Panc1 (cell line): Measurements from ENCODE around the gene KRT36. TPM values are rescaled to one million over a fixed set of nuclear protein-coding genes. Genes with fewer than 3 reads are reported as not detected.

ENCODE experiments used
- ATAC-seq: fragments of 200-7000 bp; cut with Tn5 transposase; 2 replicates; pipeline ENCODE4 v1.9.1; 2020; ENCODE audit warnings: mild to moderate bottlenecking, moderate library complexity
- BruUV-seq: library from RNA; stranded (reverse); fragments of 400-500 nt; replicated peaks from 2 replicates; lab custom pipeline; 2021; lab: Mats Ljungman, UMichigan
- CTCF ChIA-PET: fragments of 300-600 bp; sonication (Branson Sonifier 250); formaldehyde crosslinking; loops from one replicate; lab custom pipeline; 2022; ENCODE audit warnings: antibody characterized with exemption; lab: Charles Lee
- POLR2A ChIA-PET: fragments of 300-600 bp; sonication (Branson Sonifier 250); formaldehyde crosslinking; loops from one replicate; lab custom pipeline; 2022; ENCODE audit warnings: antibody characterized with exemption; lab: Charles Lee
- DNase-seq: peaks from one replicate; pipeline ENCODE4 v3.0.0-alpha.2; 2010; ENCODE audit warnings: low read depth, low spot score
- H3K27ac ChIP-seq: 2 replicates; pipeline ENCODE4 v1.5.1; 2011; ENCODE audit warnings: mild to moderate bottlenecking, low read length, inconsistent platforms
- H3K27me3 ChIP-seq: fragments of 200-500 bp; sonication (Bioruptor generic); 2 replicates; pipeline ENCODE4 v1.6.0; 2014; ENCODE audit warnings: low read length, inconsistent platforms; ENCODE audit not compliant: control insufficient read depth, insufficient read depth
- H3K36me3 ChIP-seq: fragments of 200-500 bp; sonication (Bioruptor generic); 2 replicates; pipeline ENCODE4 v1.5.1; 2014; ENCODE audit warnings: inconsistent platforms, mild to moderate bottlenecking, low read length, moderate library complexity; ENCODE audit not compliant: control insufficient read depth, insufficient read depth
- H3K4me1 ChIP-seq: 2 replicates; pipeline ENCODE4 v1.5.1; 2011; ENCODE audit warnings: inconsistent platforms, mild to moderate bottlenecking, low read length, moderate library complexity; ENCODE audit not compliant: control insufficient read depth, insufficient read depth
- H3K4me3 ChIP-seq, 2 experiments: 2 replicates each; pipeline ENCODE4 v1.5.1; 2011 to 2012; ENCODE audit warnings: low read depth in 2 of 2, low read length in 2 of 2, mild to moderate bottlenecking in 2 of 2, inconsistent platforms in 1 of 2, moderate library complexity in 1 of 2
- H3K9me3 ChIP-seq: fragments of 200-500 bp; sonication (Bioruptor generic); 2 replicates; pipeline ENCODE4 v1.5.1; 2014; ENCODE audit warnings: low read depth, mild to moderate bottlenecking, inconsistent platforms, low read length, moderate library complexity; ENCODE audit not compliant: control insufficient read depth, insufficient read depth
- POLR2AphosphoS5 ChIP-seq: IDR thresholded peaks from 2 replicates; pipeline ENCODE4 v1.6.1; 2012; ENCODE audit warnings: mild to moderate bottlenecking, low read depth, low read length, moderate library complexity
- SIN3A ChIP-seq: IDR thresholded peaks from 2 replicates; pipeline ENCODE4 v1.6.1; 2012; ENCODE audit warnings: low read depth, mild to moderate bottlenecking, low read length, moderate library complexity, borderline replicate concordance; ENCODE audit not compliant: insufficient read depth
- TCF7L2 ChIP-seq: IDR thresholded peaks from 2 replicates; pipeline ENCODE4 v1.6.1; 2011; ENCODE audit warnings: mild to moderate bottlenecking, low read depth, low read length, inconsistent platforms
- in situ Hi-C: cut with HindIII; loops from 2 replicates; pipeline ENCODE4 v1.10.0; 2016; ENCODE audit warnings: low sequenced_read_pairs, low pct_unique_long_range_greater_than_20kb
- intact Hi-C: fragments of 100-400 bp; cut with micrococcal nuclease; formaldehyde crosslinking; loops from one replicate; pipeline ENCODE4 v1.10.0; 2022; ENCODE audit not compliant: unreplicated experiment
- total RNA-seq: library from RNA; stranded (reverse); gene quantifications from one replicate; pipeline ENCODE4 v1.2.1, GENCODE V29; 2021; ENCODE audit not compliant: unreplicated experiment
- TF ChIP-seq, protein P1 (sequence below): fragments of 450-650 bp; IDR thresholded peaks from 2 replicates; pipeline ENCODE4 v1.5.1; 2017; ENCODE audit warnings: mild to moderate bottlenecking
- TF ChIP-seq, protein P2 (sequence below), 2 experiments: IDR thresholded peaks; 2 replicates each; pipeline ENCODE4 v1.6.1; 2011 to 2012; ENCODE audit warnings: low read depth in 2 of 2, control low read depth in 1 of 2, low read length in 1 of 2, mild to moderate bottlenecking in 1 of 2, moderate library complexity in 1 of 2; ENCODE audit not compliant: insufficient read depth in 1 of 2

The KRT36 gene
- total RNA-seq, 1 experiment from 2014 or later, result not detected

DNA sequence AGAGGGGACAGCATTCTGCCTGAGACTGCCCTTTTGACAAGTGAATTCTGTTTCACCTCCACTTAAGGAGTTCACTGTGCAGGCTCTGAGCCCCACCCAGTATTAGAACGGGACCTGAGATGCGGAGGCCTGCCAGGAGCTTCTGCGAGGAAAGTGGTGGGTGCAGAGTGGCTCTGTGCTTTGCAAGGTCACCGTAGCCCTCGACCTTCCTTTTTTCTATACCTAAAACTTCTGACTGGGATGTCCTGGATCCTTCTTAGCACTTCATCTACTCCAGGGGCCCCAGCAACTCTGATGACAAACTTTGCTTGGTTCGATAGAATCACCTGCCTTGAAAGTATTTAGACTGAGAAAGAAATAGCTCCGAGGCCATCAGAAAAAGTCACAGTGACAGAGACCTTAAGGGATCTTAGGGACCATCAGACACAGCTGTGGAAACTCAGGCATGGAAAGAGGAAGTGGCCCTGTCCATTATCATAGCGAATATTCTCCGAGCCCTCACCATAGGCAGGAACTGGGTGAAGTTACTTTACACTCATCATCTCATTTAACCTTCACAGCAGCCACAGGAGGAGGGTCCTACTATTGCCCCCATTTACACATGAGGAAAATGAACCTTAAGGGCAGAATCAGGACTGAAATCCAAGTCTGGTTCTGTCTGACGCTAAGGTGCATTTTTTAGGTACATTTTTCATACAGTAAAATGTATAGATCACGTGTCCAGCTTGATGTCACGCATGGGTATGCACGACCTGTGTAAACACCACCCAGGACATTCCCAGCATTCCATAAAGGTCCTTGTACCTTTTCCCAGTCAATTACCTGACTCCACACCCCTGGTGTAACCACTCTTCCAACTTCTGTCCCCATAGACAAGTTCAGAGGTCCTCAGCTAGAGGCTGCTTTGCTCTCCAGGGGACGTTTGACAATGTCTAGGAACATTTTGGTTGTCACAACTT lies 16.4 kb upstream of the KRT36 start:
- peak overlapping the region; percentile 67; the same call in 1 of the 2 replicates for H3K27ac ChIP-seq
- no TSS peak for BruUV-seq
- intact Hi-C loops, result no loop called here
- ATAC-seq, result no peak
- in situ Hi-C loops, result no loop called here
- no peak for DNase-seq
- TF ChIP-seq, protein P1, sequence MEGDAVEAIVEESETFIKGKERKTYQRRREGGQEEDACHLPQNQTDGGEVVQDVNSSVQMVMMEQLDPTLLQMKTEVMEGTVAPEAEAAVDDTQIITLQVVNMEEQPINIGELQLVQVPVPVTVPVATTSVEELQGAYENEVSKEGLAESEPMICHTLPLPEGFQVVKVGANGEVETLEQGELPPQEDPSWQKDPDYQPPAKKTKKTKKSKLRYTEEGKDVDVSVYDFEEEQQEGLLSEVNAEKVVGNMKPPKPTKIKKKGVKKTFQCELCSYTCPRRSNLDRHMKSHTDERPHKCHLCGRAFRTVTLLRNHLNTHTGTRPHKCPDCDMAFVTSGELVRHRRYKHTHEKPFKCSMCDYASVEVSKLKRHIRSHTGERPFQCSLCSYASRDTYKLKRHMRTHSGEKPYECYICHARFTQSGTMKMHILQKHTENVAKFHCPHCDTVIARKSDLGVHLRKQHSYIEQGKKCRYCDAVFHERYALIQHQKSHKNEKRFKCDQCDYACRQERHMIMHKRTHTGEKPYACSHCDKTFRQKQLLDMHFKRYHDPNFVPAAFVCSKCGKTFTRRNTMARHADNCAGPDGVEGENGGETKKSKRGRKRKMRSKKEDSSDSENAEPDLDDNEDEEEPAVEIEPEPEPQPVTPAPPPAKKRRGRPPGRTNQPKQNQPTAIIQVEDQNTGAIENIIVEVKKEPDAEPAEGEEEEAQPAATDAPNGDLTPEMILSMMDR, result no peak
- TF ChIP-seq, protein P2, sequence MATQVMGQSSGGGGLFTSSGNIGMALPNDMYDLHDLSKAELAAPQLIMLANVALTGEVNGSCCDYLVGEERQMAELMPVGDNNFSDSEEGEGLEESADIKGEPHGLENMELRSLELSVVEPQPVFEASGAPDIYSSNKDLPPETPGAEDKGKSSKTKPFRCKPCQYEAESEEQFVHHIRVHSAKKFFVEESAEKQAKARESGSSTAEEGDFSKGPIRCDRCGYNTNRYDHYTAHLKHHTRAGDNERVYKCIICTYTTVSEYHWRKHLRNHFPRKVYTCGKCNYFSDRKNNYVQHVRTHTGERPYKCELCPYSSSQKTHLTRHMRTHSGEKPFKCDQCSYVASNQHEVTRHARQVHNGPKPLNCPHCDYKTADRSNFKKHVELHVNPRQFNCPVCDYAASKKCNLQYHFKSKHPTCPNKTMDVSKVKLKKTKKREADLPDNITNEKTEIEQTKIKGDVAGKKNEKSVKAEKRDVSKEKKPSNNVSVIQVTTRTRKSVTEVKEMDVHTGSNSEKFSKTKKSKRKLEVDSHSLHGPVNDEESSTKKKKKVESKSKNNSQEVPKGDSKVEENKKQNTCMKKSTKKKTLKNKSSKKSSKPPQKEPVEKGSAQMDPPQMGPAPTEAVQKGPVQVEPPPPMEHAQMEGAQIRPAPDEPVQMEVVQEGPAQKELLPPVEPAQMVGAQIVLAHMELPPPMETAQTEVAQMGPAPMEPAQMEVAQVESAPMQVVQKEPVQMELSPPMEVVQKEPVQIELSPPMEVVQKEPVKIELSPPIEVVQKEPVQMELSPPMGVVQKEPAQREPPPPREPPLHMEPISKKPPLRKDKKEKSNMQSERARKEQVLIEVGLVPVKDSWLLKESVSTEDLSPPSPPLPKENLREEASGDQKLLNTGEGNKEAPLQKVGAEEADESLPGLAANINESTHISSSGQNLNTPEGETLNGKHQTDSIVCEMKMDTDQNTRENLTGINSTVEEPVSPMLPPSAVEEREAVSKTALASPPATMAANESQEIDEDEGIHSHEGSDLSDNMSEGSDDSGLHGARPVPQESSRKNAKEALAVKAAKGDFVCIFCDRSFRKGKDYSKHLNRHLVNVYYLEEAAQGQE (IDR thresholded peaks at IDR 0.05; ENCODE audit: insufficient read depth in 1 of 2, low read depth in 2 of 2, low read length in 1 of 2), result no peak
- TF ChIP-seq POLR2AphosphoS5, result no peak
- no peak for TF ChIP-seq TCF7L2
- TF ChIP-seq SIN3A, result no peak
- H3K4me3 ChIP-seq, result no peak overlapping the region
- H3K36me3 ChIP-seq, result no peaks in the 10 kb centered on the region
- H3K4me1 ChIP-seq, result peaks cover 21% of the 10 kb centered on the region
- ChIA-PET CTCF (no interaction called here), POLR2A (no interaction called here)
- no peaks in the 10 kb centered on the region for H3K9me3 ChIP-seq
- no peaks in the 10 kb centered on the region for H3K27me3 ChIP-seq

DNA sequence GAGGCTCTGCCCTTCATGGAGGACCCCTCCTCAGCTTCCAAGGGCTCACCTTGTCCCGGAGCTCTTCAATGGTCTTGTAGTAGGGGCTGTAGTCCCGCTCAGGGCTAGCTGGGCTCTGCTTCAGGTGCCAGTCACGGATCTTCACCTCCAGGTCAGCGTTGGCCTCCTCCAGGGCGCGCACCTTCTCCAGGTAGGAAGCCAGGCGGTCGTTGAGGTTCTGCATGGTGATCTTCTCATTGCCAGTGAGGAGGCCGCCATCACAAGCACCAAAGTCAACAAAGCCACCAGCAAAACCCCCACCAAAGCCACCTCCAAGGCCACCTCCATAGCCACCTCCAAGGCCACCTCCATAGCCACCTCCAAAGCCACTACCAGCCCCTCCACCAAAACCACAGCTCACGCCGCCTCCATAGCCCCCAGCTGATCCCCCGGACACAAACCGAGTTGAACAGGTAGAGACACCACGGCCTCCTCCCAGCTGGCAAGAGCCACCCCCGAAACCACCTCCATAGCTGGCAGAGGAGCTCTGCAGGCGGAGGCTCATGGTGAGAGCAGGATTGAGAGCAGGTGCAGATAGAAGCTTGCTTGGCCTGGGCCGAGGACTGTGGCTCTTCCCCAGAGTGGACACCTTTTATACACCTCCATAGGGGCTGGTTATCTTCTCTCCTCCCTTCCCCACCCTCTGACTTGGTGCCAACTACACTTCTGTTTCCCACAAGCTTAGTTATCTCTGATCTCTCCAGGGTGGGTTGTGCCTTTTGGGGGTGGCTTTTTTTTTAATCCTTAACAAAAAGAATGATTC lies 15.5 kb upstream of the KRT36 start, which contains the start of gene KRT13:
TSS of gene KRT13 (minus strand) at position 606 of the 802 bp plus-strand sequence. CDS start at position 544, 62 bp downstream.
- Histone ChIP-seq H3K9me3 (no peaks in the 10 kb centered on the region), H3K4me3 (no peak within 1 kb of the TSS), H3K27me3 (no peaks in the 10 kb centered on the region), H3K36me3 (no peaks in the 10 kb centered on the region), H3K27ac (peak within 1 kb of the TSS; percentile 67), H3K4me1 (peaks cover 14% of the 10 kb centered on the region)
- intact Hi-C loops (no loop called here), in situ Hi-C loops (no loop called here)
- TF ChIP-seq, protein P2 (IDR thresholded peaks at IDR 0.05; ENCODE audit: insufficient read depth in 1 of 2, low read depth in 2 of 2, low read length in 1 of 2), result no peak
- TF ChIP-seq TCF7L2 (no peak), SIN3A (no peak), POLR2AphosphoS5 (no peak)
- TF ChIP-seq, protein P1, result no peak
- POLR2A ChIA-PET, result no interaction called here
- no peak for ATAC-seq
- no peak for DNase-seq
- CTCF ChIA-PET, result no interaction called here
- BruUV-seq, result no TSS peak
